RWPE2 (cell line): ENCODE data around the gene SUCLG2.

Experiments used
- ATAC-seq: fragments of 200-7000 bp; cut with Tn5 transposase; 3 replicates; pipeline ENCODE4 v1.9.1; 2021; ENCODE audit warnings: low read depth
- DNase-seq: peaks from one replicate; pipeline ENCODE4 v3.0.0-alpha.2; 2020; ENCODE audit warnings: low spot score
- H3K27ac ChIP-seq: fragments of 450-650 bp; 2 replicates; pipeline ENCODE4 v1.5.1; 2017; ENCODE audit warnings: mild to moderate bottlenecking; ENCODE audit not compliant: poor library complexity, severe bottlenecking
- H3K27me3 ChIP-seq: fragments of 250-450 bp; sonication (Bioruptor Pico); 2 replicates; pipeline ENCODE4 v1.5.1; 2021; ENCODE audit warnings: mild to moderate bottlenecking, moderate library complexity; ENCODE audit not compliant: insufficient read depth, poor library complexity, severe bottlenecking
- H3K36me3 ChIP-seq: fragments of 250-450 bp; sonication (Bioruptor Pico); 2 replicates; pipeline ENCODE4 v1.5.1; 2020; ENCODE audit warnings: low read depth, mild to moderate bottlenecking, moderate library complexity
- H3K4me1 ChIP-seq: fragments of 250-450 bp; sonication (Bioruptor Pico); 2 replicates; pipeline ENCODE4 v1.5.1; 2021; ENCODE audit warnings: mild to moderate bottlenecking, moderate library complexity; ENCODE audit not compliant: insufficient read depth, poor library complexity, severe bottlenecking
- H3K4me3 ChIP-seq: fragments of 250-450 bp; sonication (Bioruptor Pico); 2 replicates; pipeline ENCODE4 v1.5.1; 2021; ENCODE audit warnings: mild to moderate bottlenecking, moderate library complexity; ENCODE audit not compliant: severe bottlenecking
- H3K9me3 ChIP-seq: fragments of 250-450 bp; sonication (Bioruptor Pico); 2 replicates; pipeline ENCODE4 v1.5.1; 2021; ENCODE audit warnings: mild to moderate bottlenecking, moderate library complexity; ENCODE audit not compliant: severe bottlenecking
- TF ChIP-seq, protein P1 (sequence below): fragments of 450-650 bp; IDR thresholded peaks from one replicate; pipeline ENCODE4 v1.5.1; 2017; ENCODE audit warnings: mild to moderate bottlenecking, moderate library complexity; ENCODE audit not compliant: poor library complexity, severe bottlenecking

SUCLG2 gene

GRCh38 chr3:67484085-67484484 lies 170.3 kb downstream of the SUCLG2 start:
- no peaks in the 10 kb centered on the region for H3K9me3 ChIP-seq
- no peak overlapping the region for H3K4me3 ChIP-seq
- no peaks in the 10 kb centered on the region for H3K27me3 ChIP-seq
- ATAC-seq (no peak), DNase-seq (no peak)
- no peak overlapping the region for H3K27ac ChIP-seq
- TF ChIP-seq, protein P1, sequence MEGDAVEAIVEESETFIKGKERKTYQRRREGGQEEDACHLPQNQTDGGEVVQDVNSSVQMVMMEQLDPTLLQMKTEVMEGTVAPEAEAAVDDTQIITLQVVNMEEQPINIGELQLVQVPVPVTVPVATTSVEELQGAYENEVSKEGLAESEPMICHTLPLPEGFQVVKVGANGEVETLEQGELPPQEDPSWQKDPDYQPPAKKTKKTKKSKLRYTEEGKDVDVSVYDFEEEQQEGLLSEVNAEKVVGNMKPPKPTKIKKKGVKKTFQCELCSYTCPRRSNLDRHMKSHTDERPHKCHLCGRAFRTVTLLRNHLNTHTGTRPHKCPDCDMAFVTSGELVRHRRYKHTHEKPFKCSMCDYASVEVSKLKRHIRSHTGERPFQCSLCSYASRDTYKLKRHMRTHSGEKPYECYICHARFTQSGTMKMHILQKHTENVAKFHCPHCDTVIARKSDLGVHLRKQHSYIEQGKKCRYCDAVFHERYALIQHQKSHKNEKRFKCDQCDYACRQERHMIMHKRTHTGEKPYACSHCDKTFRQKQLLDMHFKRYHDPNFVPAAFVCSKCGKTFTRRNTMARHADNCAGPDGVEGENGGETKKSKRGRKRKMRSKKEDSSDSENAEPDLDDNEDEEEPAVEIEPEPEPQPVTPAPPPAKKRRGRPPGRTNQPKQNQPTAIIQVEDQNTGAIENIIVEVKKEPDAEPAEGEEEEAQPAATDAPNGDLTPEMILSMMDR = no peak
- no peaks in the 10 kb centered on the region for H3K36me3 ChIP-seq
- no peaks in the 10 kb centered on the region for H3K4me1 ChIP-seq

- H3K36me3 ChIP-seq = no peaks in the 10 kb centered on the region
- no peak overlapping the region for H3K4me3 ChIP-seq
- H3K27ac ChIP-seq = no peak overlapping the region
- H3K4me1 ChIP-seq = no peaks in the 10 kb centered on the region
- DNase-seq = no peak
- TF ChIP-seq, protein P1 = no peak
- no peak for ATAC-seq
- H3K9me3 ChIP-seq = no peaks in the 10 kb centered on the region
- no peaks in the 10 kb centered on the region for H3K27me3 ChIP-seq
These were observed 173.3 kb downstream of the SUCLG2 start for GRCh38 chr3:67481126-67481525.

DNA sequence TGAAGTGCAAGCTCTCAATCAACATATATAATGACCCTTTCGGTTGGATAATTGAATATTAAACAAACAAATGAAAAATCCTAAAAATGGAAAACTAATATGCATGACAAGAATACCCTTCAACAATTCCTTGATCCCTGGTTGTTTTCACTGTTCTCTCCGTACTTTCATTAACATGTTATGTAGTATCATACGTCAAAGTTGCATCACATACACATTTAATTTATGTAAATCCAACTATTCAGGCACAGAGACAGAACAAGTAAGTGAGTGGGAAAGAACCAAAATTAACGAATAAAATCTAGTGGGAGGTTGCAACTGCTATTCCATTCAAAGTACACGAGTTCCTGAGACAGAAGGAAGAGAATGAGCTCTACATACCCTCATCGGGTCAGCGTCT lies 176.0 kb downstream of the SUCLG2 start:
- ATAC-seq (no peak), DNase-seq (no peak)
- Histone ChIP-seq H3K4me1 (no peaks in the 10 kb centered on the region), H3K27ac (no peak overlapping the region), H3K27me3 (no peaks in the 10 kb centered on the region), H3K4me3 (no peak overlapping the region), H3K9me3 (no peaks in the 10 kb centered on the region), H3K36me3 (no peaks in the 10 kb centered on the region)
- TF ChIP-seq, protein P1 = no peak

DNA sequence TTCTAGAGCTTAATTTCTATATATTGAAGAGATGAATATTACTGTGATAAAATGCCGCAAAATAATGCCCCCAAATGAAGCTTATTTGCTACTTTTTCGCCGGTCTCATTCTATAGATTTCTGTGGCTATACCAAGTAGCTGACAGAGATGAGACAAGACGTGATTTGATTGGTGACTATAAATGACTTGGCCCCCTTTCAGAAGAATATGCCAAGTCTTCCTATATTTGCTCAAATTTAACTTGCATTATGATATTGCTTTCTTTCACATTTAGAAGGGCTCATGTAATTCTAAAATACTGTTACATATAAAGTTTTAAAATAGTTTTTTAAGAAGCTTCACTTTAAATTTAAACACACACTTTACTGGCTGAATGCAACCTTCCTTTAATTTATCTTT lies 180.1 kb downstream of the SUCLG2 start:
- no peak for ATAC-seq
- no peaks in the 10 kb centered on the region for H3K4me1 ChIP-seq
- TF ChIP-seq, protein P1 = no peak

DNA sequence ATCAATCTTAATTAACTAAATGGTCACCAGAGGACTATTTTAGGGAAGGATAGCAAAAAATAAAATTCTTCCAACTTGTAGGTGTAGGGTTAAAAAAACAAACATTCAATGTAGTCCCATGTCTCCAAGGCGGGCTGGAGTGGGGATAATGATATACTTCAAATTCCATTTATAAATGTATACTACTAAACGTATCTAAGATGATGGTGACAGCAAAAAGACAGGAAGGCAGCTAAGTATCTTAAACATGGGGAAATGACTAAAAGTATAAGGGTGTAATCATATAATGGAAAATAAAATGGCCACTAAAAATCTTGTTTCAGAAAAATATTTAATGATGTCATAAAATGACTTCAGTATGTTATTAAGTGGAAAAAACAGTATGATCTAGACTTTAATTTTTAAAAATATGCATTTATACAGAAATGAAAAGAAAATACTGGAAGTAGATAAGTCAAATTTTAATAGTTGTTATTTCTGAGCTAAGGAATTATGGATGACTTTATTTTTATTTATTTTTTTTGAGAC lies 181.7 kb downstream of the SUCLG2 start:
- ATAC-seq = no peak
- Histone ChIP-seq H3K27ac (no peak overlapping the region), H3K36me3 (no peaks in the 10 kb centered on the region), H3K9me3 (no peaks in the 10 kb centered on the region), H3K4me1 (no peaks in the 10 kb centered on the region), H3K27me3 (no peaks in the 10 kb centered on the region), H3K4me3 (no peak overlapping the region)
- DNase-seq = no peak
- TF ChIP-seq, protein P1 = no peak

More for the DNA sequence above, 180.1 kb downstream of the SUCLG2 start:
- H3K36me3 ChIP-seq = no peaks in the 10 kb centered on the region
- no peaks in the 10 kb centered on the region for H3K9me3 ChIP-seq
- H3K4me3 ChIP-seq = no peak overlapping the region
- no peaks in the 10 kb centered on the region for H3K27me3 ChIP-seq
- DNase-seq = no peak
- H3K27ac ChIP-seq = no peak overlapping the region
